ENCODE measurements around the gene EPHA5.

The EPHA5 gene

GRCh38 chr4:65456579-65456978 is 213.7 kb downstream of the EPHA5 start:
- ATAC-seq: no peak
- no peak for TF ChIP-seq ARNTL (CRISPR knock-in tag; IDR thresholded peaks at IDR 0.05; ENCODE audit: borderline replicate concordance, low read depth)
- no peak for TF ChIP-seq ESRRG (CRISPR knock-in tag; IDR thresholded peaks at IDR 0.05)
- TF ChIP-seq RARB (CRISPR knock-in tag; IDR thresholded peaks at IDR 0.05): no peak

DNA sequence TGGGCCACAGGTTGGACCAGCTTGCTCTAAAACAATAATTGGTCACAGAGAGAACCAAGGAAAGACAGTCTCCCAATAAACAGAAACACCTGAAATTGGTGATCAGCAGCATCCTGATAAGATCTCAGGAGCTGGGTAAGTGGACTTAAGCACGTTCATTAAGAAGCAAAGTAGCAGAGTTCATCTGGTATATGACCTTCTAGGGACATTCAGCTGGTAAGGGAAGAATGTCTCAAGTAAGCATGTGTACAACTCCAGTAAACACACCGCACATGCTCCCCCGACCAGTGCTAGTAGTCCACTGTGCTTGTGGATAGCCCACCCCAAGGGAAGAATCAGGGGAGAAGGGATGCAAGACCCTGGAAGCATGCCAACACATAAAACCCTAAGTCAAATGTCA is 216.9 kb downstream of the EPHA5 start:
- TF ChIP-seq BACH2 (CRISPR knock-in tag; IDR thresholded peaks at IDR 0.05; ENCODE audit: borderline replicate concordance) (no peak), OSR1 (CRISPR knock-in tag; IDR thresholded peaks at IDR 0.05) (no peak), CREB5 (CRISPR knock-in tag; IDR thresholded peaks at IDR 0.05; ENCODE audit: low read depth) (no peak), CSDC2 (CRISPR knock-in tag; IDR thresholded peaks at IDR 0.05) (no peak), GLIS3 (CRISPR knock-in tag; IDR thresholded peaks at IDR 0.05) (no peak), TCF4 (CRISPR knock-in tag; IDR thresholded peaks at IDR 0.05; ENCODE audit: borderline replicate concordance) (no peak), SNAI2 (CRISPR knock-in tag; IDR thresholded peaks at IDR 0.05) (no peak), PPARA (CRISPR knock-in tag; IDR thresholded peaks at IDR 0.05; ENCODE audit: borderline replicate concordance) (no peak), ARNTL (CRISPR knock-in tag; IDR thresholded peaks at IDR 0.05; ENCODE audit: borderline replicate concordance, low read depth) (no peak), ISL1 (CRISPR knock-in tag; IDR thresholded peaks at IDR 0.05) (no peak), ZC3H10 (CRISPR knock-in tag; IDR thresholded peaks at IDR 0.05) (no peak), ZNF565 (CRISPR knock-in tag; conservative IDR thresholded peaks at IDR 0.05; ENCODE audit: low read depth) (no peak), ZNF70 (CRISPR knock-in tag; IDR thresholded peaks at IDR 0.05) (no peak)
- TF ChIP-seq, protein P1, sequence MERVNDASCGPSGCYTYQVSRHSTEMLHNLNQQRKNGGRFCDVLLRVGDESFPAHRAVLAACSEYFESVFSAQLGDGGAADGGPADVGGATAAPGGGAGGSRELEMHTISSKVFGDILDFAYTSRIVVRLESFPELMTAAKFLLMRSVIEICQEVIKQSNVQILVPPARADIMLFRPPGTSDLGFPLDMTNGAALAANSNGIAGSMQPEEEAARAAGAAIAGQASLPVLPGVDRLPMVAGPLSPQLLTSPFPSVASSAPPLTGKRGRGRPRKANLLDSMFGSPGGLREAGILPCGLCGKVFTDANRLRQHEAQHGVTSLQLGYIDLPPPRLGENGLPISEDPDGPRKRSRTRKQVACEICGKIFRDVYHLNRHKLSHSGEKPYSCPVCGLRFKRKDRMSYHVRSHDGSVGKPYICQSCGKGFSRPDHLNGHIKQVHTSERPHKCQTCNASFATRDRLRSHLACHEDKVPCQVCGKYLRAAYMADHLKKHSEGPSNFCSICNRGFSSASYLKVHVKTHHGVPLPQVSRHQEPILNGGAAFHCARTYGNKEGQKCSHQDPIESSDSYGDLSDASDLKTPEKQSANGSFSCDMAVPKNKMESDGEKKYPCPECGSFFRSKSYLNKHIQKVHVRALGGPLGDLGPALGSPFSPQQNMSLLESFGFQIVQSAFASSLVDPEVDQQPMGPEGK (CRISPR knock-in tag; IDR thresholded peaks at IDR 0.05; ENCODE audit: borderline replicate concordance): no peak
- TF ChIP-seq, protein P2, sequence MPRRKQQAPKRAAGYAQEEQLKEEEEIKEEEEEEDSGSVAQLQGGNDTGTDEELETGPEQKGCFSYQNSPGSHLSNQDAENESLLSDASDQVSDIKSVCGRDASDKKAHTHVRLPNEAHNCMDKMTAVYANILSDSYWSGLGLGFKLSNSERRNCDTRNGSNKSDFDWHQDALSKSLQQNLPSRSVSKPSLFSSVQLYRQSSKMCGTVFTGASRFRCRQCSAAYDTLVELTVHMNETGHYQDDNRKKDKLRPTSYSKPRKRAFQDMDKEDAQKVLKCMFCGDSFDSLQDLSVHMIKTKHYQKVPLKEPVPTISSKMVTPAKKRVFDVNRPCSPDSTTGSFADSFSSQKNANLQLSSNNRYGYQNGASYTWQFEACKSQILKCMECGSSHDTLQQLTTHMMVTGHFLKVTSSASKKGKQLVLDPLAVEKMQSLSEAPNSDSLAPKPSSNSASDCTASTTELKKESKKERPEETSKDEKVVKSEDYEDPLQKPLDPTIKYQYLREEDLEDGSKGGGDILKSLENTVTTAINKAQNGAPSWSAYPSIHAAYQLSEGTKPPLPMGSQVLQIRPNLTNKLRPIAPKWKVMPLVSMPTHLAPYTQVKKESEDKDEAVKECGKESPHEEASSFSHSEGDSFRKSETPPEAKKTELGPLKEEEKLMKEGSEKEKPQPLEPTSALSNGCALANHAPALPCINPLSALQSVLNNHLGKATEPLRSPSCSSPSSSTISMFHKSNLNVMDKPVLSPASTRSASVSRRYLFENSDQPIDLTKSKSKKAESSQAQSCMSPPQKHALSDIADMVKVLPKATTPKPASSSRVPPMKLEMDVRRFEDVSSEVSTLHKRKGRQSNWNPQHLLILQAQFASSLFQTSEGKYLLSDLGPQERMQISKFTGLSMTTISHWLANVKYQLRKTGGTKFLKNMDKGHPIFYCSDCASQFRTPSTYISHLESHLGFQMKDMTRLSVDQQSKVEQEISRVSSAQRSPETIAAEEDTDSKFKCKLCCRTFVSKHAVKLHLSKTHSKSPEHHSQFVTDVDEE (CRISPR knock-in tag; IDR thresholded peaks at IDR 0.05): no peak
- ATAC-seq: no peak

DNA sequence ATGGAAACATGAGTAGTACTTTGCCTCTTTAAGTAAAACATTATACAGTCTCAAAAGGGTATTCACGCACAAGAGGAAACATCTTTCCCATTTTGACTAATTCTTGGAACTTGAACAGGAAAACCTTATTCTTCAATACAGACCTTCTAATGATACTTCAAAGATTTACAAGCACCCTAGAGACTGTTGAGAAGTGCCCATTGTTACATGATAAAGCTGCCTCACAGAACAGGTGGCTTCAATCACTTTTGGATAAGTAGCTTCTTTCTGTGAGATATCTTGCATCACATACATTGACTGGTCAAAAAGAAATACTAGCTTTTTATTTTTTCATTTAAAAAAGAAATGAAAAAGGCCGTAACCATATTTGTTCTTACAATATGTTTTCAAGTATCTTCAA is 219.4 kb downstream of the EPHA5 start:
- TF ChIP-seq TOX (CRISPR knock-in tag; IDR thresholded peaks at IDR 0.05; ENCODE audit: borderline replicate concordance): no peak
- TF ChIP-seq TCF4 (CRISPR knock-in tag; IDR thresholded peaks at IDR 0.05; ENCODE audit: borderline replicate concordance): no peak
- TF ChIP-seq ZNF70 (CRISPR knock-in tag; IDR thresholded peaks at IDR 0.05): no peak
- no peak for TF ChIP-seq ESRRG (CRISPR knock-in tag; IDR thresholded peaks at IDR 0.05)
- TF ChIP-seq, protein P1 (CRISPR knock-in tag; IDR thresholded peaks at IDR 0.05; ENCODE audit: borderline replicate concordance): no peak
- no peak for ATAC-seq

DNA sequence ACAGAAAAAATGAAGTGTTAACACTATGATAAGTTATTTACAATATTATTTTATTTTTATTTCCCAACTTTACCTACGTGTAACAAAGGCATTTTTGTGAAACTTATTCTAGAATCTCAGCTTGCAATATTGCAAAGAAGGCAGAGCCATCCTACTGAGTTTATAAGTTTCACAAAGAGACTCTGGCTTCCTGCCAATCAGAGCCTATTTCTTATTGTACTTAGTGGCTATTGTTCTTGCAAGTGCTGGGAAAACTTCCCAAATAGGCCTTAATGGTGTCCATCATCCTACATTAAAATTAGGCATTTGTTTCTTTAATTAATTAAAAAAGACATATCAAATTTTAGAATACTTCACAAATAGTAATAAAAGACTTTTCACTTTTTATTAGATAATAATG is 233.2 kb downstream of the EPHA5 start:
- TF ChIP-seq, protein P1 (CRISPR knock-in tag; IDR thresholded peaks at IDR 0.05; ENCODE audit: borderline replicate concordance): no peak
- TF ChIP-seq TCF4 (CRISPR knock-in tag; IDR thresholded peaks at IDR 0.05; ENCODE audit: borderline replicate concordance): no peak
- TF ChIP-seq POU6F1 (CRISPR knock-in tag; IDR thresholded peaks at IDR 0.05; ENCODE audit: borderline replicate concordance, low read depth): no peak
- TF ChIP-seq GLIS3 (CRISPR knock-in tag; IDR thresholded peaks at IDR 0.05): no peak
- no peak for TF ChIP-seq SNAI2 (CRISPR knock-in tag; IDR thresholded peaks at IDR 0.05)
- TF ChIP-seq ZNF565 (CRISPR knock-in tag; conservative IDR thresholded peaks at IDR 0.05; ENCODE audit: low read depth): no peak
- no peak for ATAC-seq

Data from SK-N-SH treated with all-trans-retinoic acid at 6 μM for 48 hours (cell line).